Neuronal stem cell (in vitro differentiated cells): ENCODE measurements around the gene TMEFF1.
"Not testable (repeated sequence)": the region's sequence is repeated elsewhere in the genome, so short reads cannot be mapped to it uniquely, and the experiment has no call there.

Source experiments
- DNase-seq: peaks from one replicate; pipeline ENCODE4 v3.0.0-alpha.2; 2013; ENCODE audit warnings: low spot score
- H2AFZ ChIP-seq: one replicate; pipeline ENCODE4 v1.6.1; 2013; ENCODE audit warnings: mild to moderate bottlenecking, low read length, inconsistent platforms
- H2AK5ac ChIP-seq: 2 replicates; pipeline ENCODE4 v1.6.1; 2013; ENCODE audit warnings: low read depth, mild to moderate bottlenecking, inconsistent platforms, low read length, moderate library complexity, mixed read lengths
- H2BK120ac ChIP-seq: 2 replicates; pipeline ENCODE4 v1.6.1; 2013; ENCODE audit warnings: low read depth, mild to moderate bottlenecking, inconsistent platforms, low read length, moderate library complexity, mixed read lengths
- H2BK12ac ChIP-seq: one replicate; pipeline ENCODE4 v1.6.1; 2013; ENCODE audit warnings: low read length, inconsistent platforms
- H2BK15ac ChIP-seq: 2 replicates; pipeline ENCODE4 v1.6.1; 2013; ENCODE audit warnings: mild to moderate bottlenecking, low read length, inconsistent platforms, mixed read lengths
- H2BK5ac ChIP-seq: one replicate; pipeline ENCODE4 v1.6.1; 2013; ENCODE audit warnings: inconsistent platforms, mild to moderate bottlenecking, low read length, moderate library complexity
- H3K14ac ChIP-seq: one replicate; pipeline ENCODE4 v1.6.1; 2013; ENCODE audit warnings: low read length, inconsistent platforms
- H3K18ac ChIP-seq: 2 replicates; pipeline ENCODE4 v1.6.1; 2013; ENCODE audit warnings: low read length, inconsistent platforms
- H3K23ac ChIP-seq: 2 replicates; pipeline ENCODE4 v1.6.1; 2013; ENCODE audit warnings: low read depth, mild to moderate bottlenecking, mixed read lengths, low read length, inconsistent platforms; ENCODE audit not compliant: poor library complexity
- H3K27ac ChIP-seq: replicated peaks from 3 replicates; pipeline ENCODE4 v1.5.1; 2013; ENCODE audit warnings: low read length, inconsistent platforms
- H3K27me3 ChIP-seq, 3 experiments: 2 replicates each; pipeline ENCODE4 v1.6.1; 2013; ENCODE audit warnings: low read length in 3 of 3, mild to moderate bottlenecking in 2 of 3, inconsistent platforms in 1 of 3, low read depth in 1 of 3, mixed read lengths in 1 of 3, moderate library complexity in 1 of 3; ENCODE audit not compliant: control insufficient read depth in 3 of 3, insufficient read depth in 3 of 3
- H3K36me3 ChIP-seq, 2 donors: replicated peaks in 1 of 2; 2 replicates each; pipeline ENCODE4 v1.6.1; 2013; ENCODE audit warnings: low read length in 2 of 2; ENCODE audit not compliant: control insufficient read depth in 2 of 2, insufficient read depth in 2 of 2
- H3K4ac ChIP-seq: 2 replicates; pipeline ENCODE4 v1.6.1; 2013; ENCODE audit warnings: inconsistent platforms, mild to moderate bottlenecking, low read length, moderate library complexity
- H3K4me1 ChIP-seq, 2 donors: 1 replicate in 1 of 2; 2 replicates in 1 of 2; pipeline ENCODE4 v1.6.1; 2013; ENCODE audit warnings: low read length in 2 of 2, low read depth in 1 of 2; ENCODE audit not compliant: control insufficient read depth in 2 of 2, insufficient read depth in 1 of 2
- H3K4me2 ChIP-seq: one replicate; pipeline ENCODE4 v1.6.1; 2013; ENCODE audit warnings: mild to moderate bottlenecking, low read length, inconsistent platforms; ENCODE audit not compliant: insufficient read depth, poor library complexity, severe bottlenecking
- H3K4me3 ChIP-seq, 2 donors: 2 replicates each; pipeline ENCODE4 v1.5.1; 2013; ENCODE audit warnings: low read length in 2 of 2, mild to moderate bottlenecking in 2 of 2, inconsistent platforms in 1 of 2, moderate library complexity in 1 of 2
- H3K79me1 ChIP-seq: one replicate; pipeline ENCODE4 v1.6.1; 2013; ENCODE audit warnings: low read depth, mild to moderate bottlenecking, inconsistent platforms, low read length, moderate library complexity
- H3K9ac ChIP-seq: one replicate; pipeline ENCODE4 v1.6.1; 2013; ENCODE audit warnings: mild to moderate bottlenecking, low read depth, low read length, inconsistent platforms; ENCODE audit not compliant: poor library complexity
- H3K9me3 ChIP-seq, 2 donors: replicated peaks in 1 of 2; 2 replicates each; pipeline versions ENCODE3 to v1.6.1; 2013; ENCODE audit warnings: low read length in 2 of 2, mild to moderate bottlenecking in 2 of 2, inconsistent platforms in 1 of 2, low read depth in 1 of 2, mixed read lengths in 1 of 2, moderate library complexity in 1 of 2; ENCODE audit not compliant: control insufficient read depth in 2 of 2, insufficient read depth in 1 of 2
- H4K8ac ChIP-seq: one replicate; pipeline ENCODE4 v1.6.1; 2013; ENCODE audit warnings: low read depth, mild to moderate bottlenecking, inconsistent platforms, low read length, moderate library complexity
- H4K91ac ChIP-seq: one replicate; pipeline ENCODE4 v1.6.1; 2013; ENCODE audit warnings: low read length, low read depth, mild to moderate bottlenecking, inconsistent platforms; ENCODE audit not compliant: poor library complexity
- WGBS, 2 donors: extraction: QIAGEN DNeasy Blood & Tissue Kit; methylation state at CpG; one replicate each; pipeline ENCODE4 v1.1.7; 2013; ENCODE audit warnings: missing lambda C conversion rate in 2 of 2, mixed read lengths in 1 of 2; ENCODE audit not compliant: insufficient read length in 2 of 2, insufficient replicate concordance in 1 of 2; ENCODE audit errors: extremely low coverage in 2 of 2; 5-methylcytosine and 5-hydroxymethylcytosine counted together

Gene TMEFF1

GRCh38 chr9:100499866-100500265 is 26.9 kb downstream of the TMEFF1 start:
- H3K27ac ChIP-seq, result no peak overlapping the region
- peaks cover 4% of the 10 kb centered on the region for H3K79me1 ChIP-seq
- H3K4me3 ChIP-seq, result no peak overlapping the region
- H2AFZ ChIP-seq, result no peak overlapping the region
- H3K4me1 ChIP-seq, result peaks cover 0 to 2% of the 10 kb centered on the region in 2 donors
- H3K14ac ChIP-seq, result no peak overlapping the region
- no peaks in the 10 kb centered on the region for H3K27me3 ChIP-seq
- DNase-seq, result no peak
- H2BK15ac ChIP-seq, result no peak overlapping the region
- no peak overlapping the region for H3K9ac ChIP-seq
- no peak overlapping the region for H3K18ac ChIP-seq
- H2BK5ac ChIP-seq, result no peak overlapping the region
- H3K36me3 ChIP-seq, result peaks cover 6 to 63% of the 10 kb centered on the region in 2 donors
- H4K91ac ChIP-seq, result no peak overlapping the region
- no peak overlapping the region for H3K23ac ChIP-seq
- H3K9me3 ChIP-seq, result peaks cover 0 to 19% of the 10 kb centered on the region in 2 donors
- no peak overlapping the region for H2BK12ac ChIP-seq
- no peak overlapping the region for H3K4ac ChIP-seq
- WGBS, 2 donors, result no CpG with 5 or more reads among the region's 2 CpGs
- H3K4me2 ChIP-seq, result no peak overlapping the region
- no peak overlapping the region for H2AK5ac ChIP-seq
- H2BK120ac ChIP-seq, result no peak overlapping the region
- no peak overlapping the region for H4K8ac ChIP-seq

DNA sequence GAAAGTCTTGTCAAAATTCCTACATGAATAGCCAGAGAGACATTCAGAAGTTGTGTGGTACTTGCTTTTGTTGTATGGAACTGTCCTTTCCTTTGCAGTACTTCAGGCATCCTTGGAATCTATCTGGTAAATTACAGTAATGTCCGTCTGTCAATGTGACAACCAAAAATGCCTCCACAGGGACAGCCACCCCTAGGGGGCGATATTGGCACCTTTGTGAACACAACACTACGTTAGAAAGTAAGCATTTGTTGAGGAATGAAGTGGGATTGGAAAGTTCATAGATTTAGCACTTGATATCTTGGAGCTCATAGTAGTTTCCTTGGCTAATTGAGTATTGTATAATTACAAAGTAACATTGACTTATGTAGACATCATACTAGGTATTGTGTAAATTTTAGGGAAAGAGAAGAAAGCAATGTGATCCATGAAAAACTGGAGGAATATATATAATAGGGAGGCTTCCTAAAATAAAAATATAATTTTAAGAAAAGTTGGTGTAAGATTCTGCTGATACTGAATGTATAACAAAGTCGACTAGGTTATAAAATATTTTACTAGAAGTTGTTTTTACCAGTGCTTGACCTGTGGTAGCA is 32.7 kb downstream of the TMEFF1 start:
- Histone ChIP-seq H3K36me3 (peaks cover 11 to 87% of the 10 kb centered on the region in 2 donors), H2AK5ac (no peak overlapping the region), H2AFZ (no peak overlapping the region), H2BK5ac (no peak overlapping the region), H3K27ac (no peak overlapping the region), H2BK12ac (no peak overlapping the region), H3K4me3 (no peak overlapping the region), H3K4me1 (no peaks in the 10 kb centered on the region), H3K4ac (no peak overlapping the region), H3K27me3 (no peaks in the 10 kb centered on the region), H2BK120ac (no peak overlapping the region), H2BK15ac (no peak overlapping the region), H3K23ac (no peak overlapping the region), H3K4me2 (no peak overlapping the region), H4K91ac (no peak overlapping the region), H3K14ac (no peak overlapping the region), H3K9ac (no peak overlapping the region), H3K18ac (no peak overlapping the region), H3K9me3 (peaks cover 2 to 30% of the 10 kb centered on the region in 2 donors), H4K8ac (no peak overlapping the region), H3K79me1 (peaks cover 4% of the 10 kb centered on the region)
- no CpG with 5 or more reads among the region's 4 CpGs for WGBS, 2 donors
- DNase-seq, result no peak

GRCh38 chr9:100507350-100507749 is 34.4 kb downstream of the TMEFF1 start:
- H2BK5ac ChIP-seq, H2BK15ac ChIP-seq, H2BK120ac ChIP-seq, H2BK12ac ChIP-seq, H2AFZ ChIP-seq, H3K18ac ChIP-seq, H3K79me1 ChIP-seq, H3K27me3 ChIP-seq, H3K4ac ChIP-seq, H3K4me2 ChIP-seq, H2AK5ac ChIP-seq, H4K8ac ChIP-seq, H3K9ac ChIP-seq, H4K91ac ChIP-seq, H3K27ac ChIP-seq, H3K14ac ChIP-seq, H3K23ac ChIP-seq, DNase-seq, H3K4me1 ChIP-seq, H3K4me3 ChIP-seq: not testable (repeated sequence)
- peaks cover 2 to 28% of the 10 kb centered on the region in 2 donors for H3K9me3 ChIP-seq
- peaks cover 10 to 90% of the 10 kb centered on the region in 2 donors for H3K36me3 ChIP-seq

GRCh38 chr9:100511205-100511604 is 38.3 kb downstream of the TMEFF1 start:
- no peak overlapping the region for H3K23ac ChIP-seq
- H3K4ac ChIP-seq, result no peak overlapping the region
- H4K91ac ChIP-seq, result no peak overlapping the region
- H3K27me3 ChIP-seq, result no peaks in the 10 kb centered on the region
- H2BK5ac ChIP-seq, result no peak overlapping the region
- no peaks in the 10 kb centered on the region for H3K4me1 ChIP-seq
- no peak overlapping the region for H2AK5ac ChIP-seq
- no peak overlapping the region for H3K4me3 ChIP-seq
- H3K27ac ChIP-seq, result no peak overlapping the region
- no peak overlapping the region for H4K8ac ChIP-seq
- peaks cover 8 to 84% of the 10 kb centered on the region in 2 donors for H3K36me3 ChIP-seq
- H3K9me3 ChIP-seq, result peaks cover 2 to 14% of the 10 kb centered on the region in 2 donors
- no peak overlapping the region for H3K4me2 ChIP-seq
- H3K14ac ChIP-seq, result no peak overlapping the region
- no peak overlapping the region for H2BK15ac ChIP-seq
- no peak overlapping the region for H2BK12ac ChIP-seq
- no peak for DNase-seq
- H3K18ac ChIP-seq, result no peak overlapping the region
- no peak overlapping the region for H2AFZ ChIP-seq
- H3K79me1 ChIP-seq, result no peaks in the 10 kb centered on the region
- no peak overlapping the region for H2BK120ac ChIP-seq
- no CpG with 5 or more reads among the region's 1 CpG for WGBS, 2 donors
- H3K9ac ChIP-seq, result no peak overlapping the region
